NT2/D1 (cell line): ENCODE results near the gene ALPK3.

Experiments
- SUZ12 ChIP-seq: IDR thresholded peaks from 2 replicates; pipeline ENCODE4 v1.6.1; 2011; ENCODE audit not compliant: insufficient read length, insufficient read depth; ENCODE audit errors: extremely low read depth
- YY1 ChIP-seq: IDR thresholded peaks from 2 replicates; pipeline ENCODE4 v1.6.1; 2011; ENCODE audit not compliant: insufficient read length, insufficient read depth
- ZNF274 ChIP-seq: IDR thresholded peaks from 2 replicates; pipeline ENCODE4 v1.6.1; 2011; ENCODE audit warnings: mild to moderate bottlenecking, low read depth, low read length

DNA sequence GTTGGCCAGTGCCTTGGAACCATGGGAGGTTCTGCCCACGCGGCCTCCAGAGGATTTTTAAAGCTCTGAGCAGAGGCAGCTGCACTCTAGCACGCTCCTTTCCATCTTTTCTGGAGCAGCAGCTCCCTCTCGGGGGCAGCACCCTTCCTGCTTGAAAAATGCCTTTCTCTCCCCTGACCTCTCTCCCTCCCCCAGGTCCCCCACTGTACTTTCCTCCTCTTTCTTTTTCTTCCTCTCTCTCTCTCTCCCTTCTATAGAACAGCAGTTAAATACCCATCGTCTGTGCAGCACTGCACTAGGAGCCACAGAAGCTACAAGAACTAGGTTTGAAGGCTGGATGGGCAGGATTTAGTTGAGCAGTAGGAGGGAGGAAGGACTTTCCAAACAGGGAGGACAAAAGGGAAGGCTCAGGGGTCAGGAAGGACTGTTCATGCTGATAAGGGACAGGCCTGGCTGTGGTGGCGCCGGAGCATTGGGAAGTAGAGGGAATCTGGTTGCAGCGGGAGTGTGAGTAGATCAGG, 4.4 kb downstream of the ALPK3 start:
- TF ChIP-seq YY1 (no peak), ZNF274 (no peak), SUZ12 (no peak)
